OCI-LY7 (cell line): ENCODE data around the gene EPB41L4A. TPM values are rescaled to one million over a fixed set of nuclear protein-coding genes. Genes with fewer than 3 reads are reported as not detected.

Experiments used
- BruUV-seq: library from RNA; stranded (reverse); fragments of 400-500 nt; replicated peaks from 2 replicates; lab custom pipeline; 2021; lab: Mats Ljungman, UMichigan
- CTCF ChIA-PET: fragments of 300-600 bp; sonication (Branson Sonifier 250); formaldehyde crosslinking; loops from one replicate; lab custom pipeline; 2022; ENCODE audit warnings: antibody characterized with exemption; ENCODE audit not compliant: unreplicated experiment; lab: Charles Lee
- POLR2A ChIA-PET: fragments of 300-600 bp; sonication (Branson Sonifier 250); formaldehyde crosslinking; loops from one replicate; lab custom pipeline; 2022; ENCODE audit warnings: antibody characterized with exemption; lab: Charles Lee
- DNase-seq: peaks from one replicate; pipeline ENCODE4 v3.0.0-alpha.2; 2015; ENCODE audit warnings: low spot score
- H2AFZ ChIP-seq: fragments of 200-600 bp; sonication (generic), shearing (Covaris generic); 2 replicates; pipeline ENCODE4 v1.6.1; 2014; ENCODE audit warnings: mild to moderate bottlenecking, antibody characterized with exemption, low read length, moderate library complexity
- H3K27ac ChIP-seq: fragments of 200-600 bp; sonication (generic); 2 replicates; pipeline ENCODE4 v1.5.1; 2014; ENCODE audit warnings: mixed run types, low read depth, mild to moderate bottlenecking, moderate library complexity, low read length, inconsistent platforms; ENCODE audit not compliant: poor library complexity, severe bottlenecking
- H3K36me3 ChIP-seq: fragments of 200-600 bp; sonication (generic); 2 replicates; pipeline ENCODE4 v1.6.1; 2014; ENCODE audit warnings: mild to moderate bottlenecking, antibody characterized with exemption, low read length, moderate library complexity, mixed read lengths; ENCODE audit not compliant: insufficient read depth
- H3K4me1 ChIP-seq: fragments of 200-600 bp; sonication (generic); 2 replicates; pipeline ENCODE4 v1.5.1; 2014; ENCODE audit warnings: mild to moderate bottlenecking, low read length; ENCODE audit not compliant: insufficient read depth, poor library complexity, severe bottlenecking
- H3K4me2 ChIP-seq: fragments of 200-600 bp; sonication (generic); 2 replicates; pipeline ENCODE4 v1.6.1; 2014; ENCODE audit warnings: mild to moderate bottlenecking, low read length
- H3K4me3 ChIP-seq: fragments of 200-600 bp; sonication (generic); 2 replicates; pipeline ENCODE4 v1.5.1; 2014; ENCODE audit warnings: mild to moderate bottlenecking, low read depth, low read length; ENCODE audit not compliant: poor library complexity, severe bottlenecking
- H3K79me2 ChIP-seq: fragments of 200-600 bp; sonication (generic); 2 replicates; pipeline ENCODE4 v1.6.1; 2016; ENCODE audit warnings: low read depth, mild to moderate bottlenecking, low read length, moderate library complexity, mixed read lengths; ENCODE audit not compliant: insufficient read depth
- H3K9me2 ChIP-seq: fragments of 200-600 bp; sonication (generic); 2 replicates; pipeline ENCODE4 v1.6.1; 2016; ENCODE audit warnings: mild to moderate bottlenecking, low read length, mixed read lengths; ENCODE audit not compliant: insufficient read depth
- H3K9me3 ChIP-seq: fragments of 200-600 bp; sonication (generic); 2 replicates; pipeline ENCODE4 v1.6.1; 2014; ENCODE audit warnings: mild to moderate bottlenecking, mixed run types, low read length, mixed read lengths
- H4K20me1 ChIP-seq: fragments of 200-600 bp; sonication (generic); 2 replicates; pipeline ENCODE4 v1.6.1; 2014; ENCODE audit warnings: mild to moderate bottlenecking, antibody characterized with exemption, low read length, moderate library complexity, mixed read lengths; ENCODE audit not compliant: insufficient read depth
- EZH2phosphoT487 ChIP-seq: fragments of 200-600 bp; sonication (generic); IDR thresholded peaks from 2 replicates; pipeline ENCODE4 v1.6.1; 2018; ENCODE audit warnings: low read depth, borderline replicate concordance, mild to moderate bottlenecking, mixed run types, antibody characterized with exemption, low read length, moderate library complexity, mixed read lengths
- intact Hi-C: fragments of 100-400 bp; cut with micrococcal nuclease; formaldehyde crosslinking; loops from one replicate; pipeline ENCODE4 v1.10.0; 2022; ENCODE audit not compliant: unreplicated experiment
- total RNA-seq, 2 experiments: library from RNA; depleted of rRNA in 1 of 2; stranded (reverse); fragments of >200 nt in 1 of 2; shearing (Covaris generic) in 1 of 2; gene quantifications; 2 replicates each; pipeline ENCODE4 v1.2.3, GENCODE V29; 2014 to 2022
- TF ChIP-seq, protein P1 (sequence below): fragments of 200-600 bp; sonication (generic); conservative IDR thresholded peaks from 2 replicates; pipeline ENCODE4 v1.5.1; 2014; ENCODE audit warnings: mild to moderate bottlenecking, antibody characterized with exemption, low read length, moderate library complexity, mixed read lengths

EPB41L4A gene
- total RNA-seq, 2 experiments from 2014 or later = 0.03 TPM; not detected in 1

DNA sequence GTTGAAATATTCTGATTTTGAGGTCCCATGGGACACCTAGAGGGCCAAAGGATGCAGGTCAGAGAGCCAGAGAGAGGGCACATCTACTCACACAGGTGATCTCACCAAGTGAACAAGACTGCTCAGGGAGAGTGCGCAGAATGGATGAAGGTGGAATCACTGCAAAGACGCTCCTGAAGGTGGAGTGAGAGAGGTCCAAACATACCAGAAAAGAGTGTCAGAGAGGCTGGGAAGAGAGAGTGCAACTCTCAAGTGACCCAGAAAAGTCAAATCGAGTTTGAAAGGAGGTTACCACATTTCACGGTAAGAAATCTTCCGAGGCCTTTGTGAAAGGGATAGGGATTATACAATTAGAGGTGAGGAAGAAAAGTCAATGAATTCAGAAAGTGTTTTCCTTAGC, 173.4 kb downstream of the EPB41L4A start:
- ChIA-PET CTCF (no interaction called here), POLR2A (interaction anchor here (0.6 to 0.8 kb wide), 2 partner anchors 21 to 803 kb away, joined by 3 to 4 read pairs; no protein-coding TSS in a partner anchor)
- Histone ChIP-seq H3K4me3 (no peak overlapping the region), H3K27ac (no peak overlapping the region), H3K9me3 (no peaks in the 10 kb centered on the region), H4K20me1 (no peaks in the 10 kb centered on the region), H3K36me3 (no peaks in the 10 kb centered on the region), H2AFZ (no peak overlapping the region), H3K79me2 (no peaks in the 10 kb centered on the region), H3K4me2 (no peak overlapping the region), H3K9me2 (no peaks in the 10 kb centered on the region), H3K4me1 (no peaks in the 10 kb centered on the region)
- BruUV-seq = no TSS peak
- DNase-seq = no peak
- no peak for TF ChIP-seq EZH2phosphoT487
- TF ChIP-seq, protein P1, sequence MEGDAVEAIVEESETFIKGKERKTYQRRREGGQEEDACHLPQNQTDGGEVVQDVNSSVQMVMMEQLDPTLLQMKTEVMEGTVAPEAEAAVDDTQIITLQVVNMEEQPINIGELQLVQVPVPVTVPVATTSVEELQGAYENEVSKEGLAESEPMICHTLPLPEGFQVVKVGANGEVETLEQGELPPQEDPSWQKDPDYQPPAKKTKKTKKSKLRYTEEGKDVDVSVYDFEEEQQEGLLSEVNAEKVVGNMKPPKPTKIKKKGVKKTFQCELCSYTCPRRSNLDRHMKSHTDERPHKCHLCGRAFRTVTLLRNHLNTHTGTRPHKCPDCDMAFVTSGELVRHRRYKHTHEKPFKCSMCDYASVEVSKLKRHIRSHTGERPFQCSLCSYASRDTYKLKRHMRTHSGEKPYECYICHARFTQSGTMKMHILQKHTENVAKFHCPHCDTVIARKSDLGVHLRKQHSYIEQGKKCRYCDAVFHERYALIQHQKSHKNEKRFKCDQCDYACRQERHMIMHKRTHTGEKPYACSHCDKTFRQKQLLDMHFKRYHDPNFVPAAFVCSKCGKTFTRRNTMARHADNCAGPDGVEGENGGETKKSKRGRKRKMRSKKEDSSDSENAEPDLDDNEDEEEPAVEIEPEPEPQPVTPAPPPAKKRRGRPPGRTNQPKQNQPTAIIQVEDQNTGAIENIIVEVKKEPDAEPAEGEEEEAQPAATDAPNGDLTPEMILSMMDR = no peak
- intact Hi-C loops = no loop called here

DNA sequence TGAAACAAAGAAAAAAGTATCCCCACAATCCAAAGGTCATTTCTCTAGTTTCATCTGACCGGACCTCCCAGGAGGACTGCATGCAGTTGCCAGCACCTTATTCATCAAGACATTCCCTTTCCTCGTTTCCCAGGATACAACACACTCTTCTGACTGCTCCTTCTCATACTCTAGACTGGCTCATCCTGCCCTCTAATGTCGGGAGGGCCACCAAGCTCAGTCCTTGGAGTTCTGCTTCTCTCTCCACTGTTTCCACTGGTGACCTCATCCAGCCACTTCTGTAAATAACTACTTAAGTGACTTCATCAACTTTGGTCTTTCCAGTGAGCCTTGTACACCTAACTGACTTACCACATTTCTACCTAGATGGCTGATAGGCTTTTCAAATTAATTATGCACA, 179.1 kb downstream of the EPB41L4A start:
- TF ChIP-seq, protein P1 = no peak
- TF ChIP-seq EZH2phosphoT487 = no peak
- no peaks in the 10 kb centered on the region for H3K9me3 ChIP-seq
- no peaks in the 10 kb centered on the region for H3K36me3 ChIP-seq
- intact Hi-C loops = no loop called here
- no peaks in the 10 kb centered on the region for H3K9me2 ChIP-seq
- H3K79me2 ChIP-seq = no peaks in the 10 kb centered on the region
- no peak overlapping the region for H2AFZ ChIP-seq
- no peak overlapping the region for H3K4me2 ChIP-seq
- H3K4me3 ChIP-seq = no peak overlapping the region
- BruUV-seq = no TSS peak
- no peaks in the 10 kb centered on the region for H3K4me1 ChIP-seq
- H4K20me1 ChIP-seq = no peaks in the 10 kb centered on the region
- DNase-seq = no peak
- POLR2A ChIA-PET = interaction anchor here (0.6 kb wide), 1 partner anchor 530 kb away, joined by 4 read pairs; no protein-coding TSS in a partner anchor
- CTCF ChIA-PET = no interaction called here
- no peak overlapping the region for H3K27ac ChIP-seq

DNA sequence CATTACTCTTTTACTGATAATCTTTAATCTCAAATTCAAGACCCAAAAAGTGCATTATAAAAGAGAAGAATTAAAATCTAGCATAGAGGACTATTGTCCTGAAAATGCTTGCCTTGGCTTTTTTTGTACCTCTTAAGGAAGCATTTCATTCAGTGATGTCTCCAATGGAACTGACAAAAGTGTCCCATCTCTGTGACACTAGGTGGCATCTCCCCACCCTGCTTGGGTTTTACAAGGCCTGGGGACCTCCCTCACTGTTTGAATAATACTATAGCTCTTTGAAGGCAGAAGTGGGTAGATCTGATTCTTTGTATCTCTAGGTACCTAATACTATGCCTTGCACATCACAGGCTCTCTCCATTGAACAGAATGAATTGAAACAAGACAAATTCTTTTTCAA, 180.6 kb downstream of the EPB41L4A start:
- H3K4me1 ChIP-seq = no peaks in the 10 kb centered on the region
- no peaks in the 10 kb centered on the region for H3K36me3 ChIP-seq
- H2AFZ ChIP-seq = no peak overlapping the region
- ChIA-PET CTCF (no interaction called here), POLR2A (no interaction called here)
- H3K4me2 ChIP-seq = no peak overlapping the region
- no peaks in the 10 kb centered on the region for H4K20me1 ChIP-seq
- intact Hi-C loops = no loop called here
- TF ChIP-seq, protein P1 = peak; percentile 69
- TF ChIP-seq EZH2phosphoT487 = no peak
- no TSS peak for BruUV-seq
- no peak overlapping the region for H3K27ac ChIP-seq
- H3K79me2 ChIP-seq = no peaks in the 10 kb centered on the region
- no peak overlapping the region for H3K4me3 ChIP-seq
- no peaks in the 10 kb centered on the region for H3K9me3 ChIP-seq
- peak; percentile 22 for DNase-seq
- no peaks in the 10 kb centered on the region for H3K9me2 ChIP-seq
